GM23248 (cell line): ENCODE results near the gene C10orf71.

Source experiments
- EZH2 ChIP-seq: fragments of 200-600 bp; sonication (generic); IDR thresholded peaks from 2 replicates; pipeline ENCODE4 v1.6.1; 2018; ENCODE audit warnings: antibody characterized with exemption, mild to moderate bottlenecking; ENCODE audit not compliant: insufficient read depth, poor library complexity, severe bottlenecking
- EZH2phosphoT487 ChIP-seq: fragments of 200-600 bp; sonication (generic); IDR thresholded peaks from 2 replicates; pipeline ENCODE4 v1.6.1; 2018; ENCODE audit warnings: antibody characterized with exemption, moderate library complexity, mild to moderate bottlenecking, low read depth; ENCODE audit not compliant: insufficient read depth

DNA sequence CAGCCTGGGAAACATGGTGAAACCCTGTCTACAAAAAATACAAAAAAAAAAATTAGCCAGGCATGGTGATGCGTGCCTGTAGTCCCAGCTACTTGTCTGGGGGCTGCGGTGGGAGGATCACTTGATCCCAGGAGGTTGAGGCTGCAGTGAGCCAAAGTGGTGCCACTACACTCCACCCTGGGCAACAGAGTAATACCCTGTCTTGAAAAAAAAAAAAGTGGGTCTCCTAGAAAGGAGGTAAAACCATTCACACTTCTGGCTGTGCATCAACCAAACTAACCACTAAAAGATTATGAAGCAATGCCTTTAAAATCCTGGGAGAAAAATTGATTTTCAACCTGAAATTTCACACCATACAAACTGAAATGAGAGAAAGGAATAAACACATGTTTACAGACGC is 35.4 kb upstream of the C10orf71 start:
- no peak for TF ChIP-seq EZH2
- no peak for TF ChIP-seq EZH2phosphoT487
